Omental fat pad (tissue), 4 donors: Measurements from ENCODE around the gene MEF2D. TPM values are rescaled to one million over a fixed set of nuclear protein-coding genes. Genes with fewer than 3 reads are reported as not detected.

ENCODE experiments used
- ATAC-seq: fragments of 150-250 bp; one replicate; pipeline ENCODE4 v1.9.1; 2016; ENCODE audit warnings: mild to moderate bottlenecking, moderate library complexity; ENCODE audit not compliant: low FRiP score
- DNase-seq: peaks from one replicate; pipeline ENCODE4 v3.0.0-alpha.2; 2019; ENCODE audit warnings: low spot score
- CTCF ChIP-seq, 3 donors: fragments of 450-650 bp; IDR thresholded peaks; one replicate each; pipeline ENCODE4 v1.5.1; 2016 to 2017; ENCODE audit warnings: antibody characterized with exemption in 3 of 3, mild to moderate bottlenecking in 3 of 3, moderate library complexity in 2 of 3
- total RNA-seq, 4 donors: library from RNA; depleted of rRNA; stranded (reverse); fragments of >200 nt; gene quantifications; one replicate each; pipeline ENCODE4 v1.1.0, GENCODE V29; 2016

MEF2D gene
- total RNA-seq, 4 donors from 2014 or later: 22.8 to 33.8 (median 28.1) TPM

DNA sequence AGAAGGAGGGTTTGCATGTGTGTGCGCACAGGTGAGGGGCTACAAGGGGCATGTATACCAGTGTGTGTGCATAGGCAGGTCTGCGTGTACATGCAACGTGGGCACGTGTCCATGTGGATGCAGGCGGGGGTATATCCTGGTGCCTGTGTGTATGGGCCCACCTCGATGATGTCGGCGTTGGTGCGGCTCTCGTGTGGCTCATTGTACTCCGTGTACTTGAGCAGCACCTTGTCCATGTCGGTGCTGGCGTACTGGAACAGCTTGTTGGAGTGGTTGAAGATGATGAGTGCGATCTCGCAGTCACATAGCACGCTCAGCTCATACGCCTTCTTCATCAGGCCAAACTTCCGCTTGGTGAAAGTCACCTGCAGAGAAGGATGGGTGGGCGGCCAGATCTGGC, 18.3 kb downstream of the MEF2D start:
- no peak for TF ChIP-seq CTCF (IDR thresholded peaks at IDR 0.05)
- ATAC-seq (no peak), DNase-seq (no peak)

DNA sequence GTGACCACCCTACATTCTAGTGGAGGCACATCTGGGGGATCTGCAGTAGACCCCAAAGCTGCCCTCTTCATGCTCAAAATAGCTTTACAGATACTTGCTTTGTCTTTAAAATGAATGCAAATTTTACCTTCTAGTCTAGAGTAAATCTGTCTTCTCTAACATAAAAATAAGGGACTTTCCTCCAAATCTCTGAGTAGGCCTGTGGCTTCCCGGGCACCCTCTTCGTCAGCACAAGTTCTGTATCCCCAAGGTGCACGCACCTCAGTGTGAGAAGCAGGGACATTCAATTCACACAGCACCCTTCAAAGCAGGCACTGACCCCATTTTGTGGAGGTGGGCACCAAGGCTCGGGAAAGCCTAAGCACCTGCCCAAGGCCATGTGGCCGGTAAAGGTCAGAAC, 19.0 kb downstream of the MEF2D start:
- no peak for ATAC-seq
- no peak for DNase-seq
- TF ChIP-seq CTCF (IDR thresholded peaks at IDR 0.05): no peak

GRCh38 chr1:156480411-156481192, 20.0 kb downstream of the MEF2D start:
- ATAC-seq (no peak), DNase-seq (no peak)
- no peak for TF ChIP-seq CTCF (IDR thresholded peaks at IDR 0.05)

- no peak for ATAC-seq
- no peak for TF ChIP-seq CTCF (IDR thresholded peaks at IDR 0.05)
- no peak for DNase-seq
Measured at GRCh38 chr1:156480016-156480370, 20.6 kb downstream of the MEF2D start.

- no peak for DNase-seq
- no peak for ATAC-seq
- TF ChIP-seq CTCF (IDR thresholded peaks at IDR 0.05): no peak
Measured at GRCh38 chr1:156479093-156480015, 21.2 kb downstream of the MEF2D start.

GRCh38 chr1:156478250-156478627, 22.3 kb downstream of the MEF2D start:
- no peak for DNase-seq
- ATAC-seq: no peak
- TF ChIP-seq CTCF (IDR thresholded peaks at IDR 0.05): no peak
